MG63 (cell line): ENCODE results near the gene ADAM22. TPM values are rescaled to one million over a fixed set of nuclear protein-coding genes. Genes with fewer than 3 reads are reported as not detected.
"Not testable (repeated sequence)": the region's sequence is repeated elsewhere in the genome, so short reads cannot be mapped to it uniquely, and the experiment has no call there.

Experiments used
- DNase-seq: peaks from one replicate; pipeline ENCODE4 v3.0.0-alpha.2; 2020
- H3K27me3 ChIP-seq: fragments of 250-450 bp; sonication (Bioruptor Pico); 2 replicates; pipeline ENCODE4 v1.5.1; 2020; ENCODE audit warnings: mild to moderate bottlenecking, moderate library complexity
- H3K36me3 ChIP-seq: fragments of 250-450 bp; sonication (Bioruptor Pico); 2 replicates; pipeline ENCODE4 v1.5.1; 2020; ENCODE audit warnings: mild to moderate bottlenecking, moderate library complexity
- H3K4me3 ChIP-seq: fragments of 250-450 bp; sonication (Bioruptor Pico); 2 replicates; pipeline ENCODE4 v1.5.1; 2020; ENCODE audit warnings: mild to moderate bottlenecking, moderate library complexity
- H3K9me3 ChIP-seq: fragments of 250-450 bp; sonication (Bioruptor Pico); 2 replicates; pipeline ENCODE4 v1.5.1; 2020; ENCODE audit warnings: mild to moderate bottlenecking, moderate library complexity
- total RNA-seq: library from RNA; depleted of rRNA; stranded (reverse); fragments of >200 nt; shearing (Covaris generic); gene quantifications from 2 replicates; pipeline ENCODE4 v1.2.3, GENCODE V29; 2014; ENCODE audit warnings: low replicate concordance; rRNA removed

Gene ADAM22
- not detected in 2 replicates for total RNA-seq

GRCh38 chr7:87933953-87934698, at the start of gene ADAM22:
Gene ADAM22 (plus strand): TSS chr7:87934251. CDS start chr7:87934466, 215 bp downstream.
- no peaks in the 10 kb centered on the region for H3K36me3 ChIP-seq
- no peaks in the 10 kb centered on the region for H3K9me3 ChIP-seq
- peak; percentile 78 for DNase-seq
- H3K27me3 ChIP-seq, result peaks cover 4% of the 10 kb centered on the region; the same call in 1 of the 2 replicates
- H3K4me3 ChIP-seq, result peak within 1 kb of the TSS; percentile 46

- DNase-seq, result no peak
- H3K4me3 ChIP-seq, result no peak overlapping the region
- peaks cover 55% of the 10 kb centered on the region for H3K36me3 ChIP-seq
- no peaks in the 10 kb centered on the region for H3K9me3 ChIP-seq
- H3K27me3 ChIP-seq, result no peaks in the 10 kb centered on the region
Observed at GRCh38 chr7:87885018-87885417, 49.0 kb upstream of the ADAM22 start.

GRCh38 chr7:87886875-87887274, 47.2 kb upstream of the ADAM22 start:
- H3K4me3 ChIP-seq, result no peak overlapping the region
- H3K36me3 ChIP-seq, result peaks cover 43% of the 10 kb centered on the region
- no peak for DNase-seq
- no peaks in the 10 kb centered on the region for H3K27me3 ChIP-seq
- no peaks in the 10 kb centered on the region for H3K9me3 ChIP-seq

GRCh38 chr7:87895363-87895762, 38.7 kb upstream of the ADAM22 start:
- peaks cover 49% of the 10 kb centered on the region for H3K36me3 ChIP-seq
- H3K27me3 ChIP-seq, result no peaks in the 10 kb centered on the region
- no peak for DNase-seq
- H3K9me3 ChIP-seq, result no peaks in the 10 kb centered on the region
- no peak overlapping the region for H3K4me3 ChIP-seq

- DNase-seq, result no peak
- Histone ChIP-seq H3K36me3 (peaks cover 61% of the 10 kb centered on the region), H3K4me3 (no peak overlapping the region), H3K9me3 (no peaks in the 10 kb centered on the region), H3K27me3 (no peaks in the 10 kb centered on the region)
Observed at GRCh38 chr7:87899255-87899654, 34.8 kb upstream of the ADAM22 start.

- H3K4me3 ChIP-seq, H3K9me3 ChIP-seq, DNase-seq, H3K27me3 ChIP-seq: not testable (repeated sequence)
- H3K36me3 ChIP-seq, result peaks cover 14% of the 10 kb centered on the region
Observed at GRCh38 chr7:87907136-87907906, 26.7 kb upstream of the ADAM22 start.

GRCh38 chr7:87908814-87909213, 25.2 kb upstream of the ADAM22 start:
- not testable (repeated sequence) for DNase-seq, H3K36me3 ChIP-seq, H3K4me3 ChIP-seq, H3K9me3 ChIP-seq, H3K27me3 ChIP-seq

- H3K27me3 ChIP-seq, result no peaks in the 10 kb centered on the region
- H3K4me3 ChIP-seq, result no peak overlapping the region
- no peaks in the 10 kb centered on the region for H3K9me3 ChIP-seq
- H3K36me3 ChIP-seq, result peaks cover 4% of the 10 kb centered on the region; the same call in 1 of the 2 replicates
- no peak for DNase-seq
Observed at GRCh38 chr7:87912121-87912520, 21.9 kb upstream of the ADAM22 start.

GRCh38 chr7:87918740-87919139, 15.3 kb upstream of the ADAM22 start:
- Histone ChIP-seq H3K4me3 (no peak overlapping the region), H3K9me3 (no peaks in the 10 kb centered on the region), H3K36me3 (no peaks in the 10 kb centered on the region), H3K27me3 (no peaks in the 10 kb centered on the region)
- DNase-seq, result no peak

- H3K36me3 ChIP-seq, result no peaks in the 10 kb centered on the region
Observed at GRCh38 chr7:87919875-87920274, 14.2 kb upstream of the ADAM22 start.

GRCh38 chr7:87920578-87920977, 13.5 kb upstream of the ADAM22 start:
- Histone ChIP-seq H3K27me3 (no peaks in the 10 kb centered on the region), H3K36me3 (no peaks in the 10 kb centered on the region), H3K4me3 (no peak overlapping the region), H3K9me3 (no peaks in the 10 kb centered on the region)
- DNase-seq, result no peak

More at GRCh38 chr7:87919875-87920274, 14.2 kb upstream of the ADAM22 start:
- no peaks in the 10 kb centered on the region for H3K27me3 ChIP-seq
- H3K9me3 ChIP-seq, result no peaks in the 10 kb centered on the region
- no peak overlapping the region for H3K4me3 ChIP-seq
- DNase-seq, result no peak

GRCh38 chr7:87922759-87923395, 11.2 kb upstream of the ADAM22 start:
- not testable (repeated sequence) for H3K27me3 ChIP-seq, DNase-seq, H3K36me3 ChIP-seq, H3K4me3 ChIP-seq, H3K9me3 ChIP-seq

- DNase-seq, result no peak
- Histone ChIP-seq H3K4me3 (no peak overlapping the region), H3K9me3 (no peaks in the 10 kb centered on the region), H3K36me3 (no peaks in the 10 kb centered on the region), H3K27me3 (no peaks in the 10 kb centered on the region)
Observed at GRCh38 chr7:87926581-87927461, 7.2 kb upstream of the ADAM22 start.

GRCh38 chr7:87933605-87933952, 472 bp upstream of the ADAM22 start:
- Histone ChIP-seq H3K27me3 (peaks cover 4% of the 10 kb centered on the region; the same call in 1 of the 2 replicates), H3K4me3 (peak overlapping the region; percentile 46), H3K9me3 (no peaks in the 10 kb centered on the region), H3K36me3 (no peaks in the 10 kb centered on the region)
- DNase-seq, result no peak

GRCh38 chr7:87934699-87935383, 790 bp downstream of the ADAM22 start:
- no peaks in the 10 kb centered on the region for H3K36me3 ChIP-seq
- H3K4me3 ChIP-seq, result peak overlapping the region; percentile 46
- DNase-seq, result no peak
- no peaks in the 10 kb centered on the region for H3K9me3 ChIP-seq
- H3K27me3 ChIP-seq, result peaks cover 4% of the 10 kb centered on the region; the same call in 1 of the 2 replicates

GRCh38 chr7:87935384-87935706, 1.3 kb downstream of the ADAM22 start:
- no peak for DNase-seq
- H3K27me3 ChIP-seq, result peaks cover 4% of the 10 kb centered on the region; the same call in 1 of the 2 replicates
- H3K9me3 ChIP-seq, result no peaks in the 10 kb centered on the region
- H3K36me3 ChIP-seq, result no peaks in the 10 kb centered on the region
- peak overlapping the region; percentile 46; the same call in 1 of the 2 replicates for H3K4me3 ChIP-seq
